HepG2 (cell line): Measurements from ENCODE around the gene ZNF524. TPM values are rescaled to one million over a fixed set of nuclear protein-coding genes. Genes with fewer than 3 reads are reported as not detected.

Experiments used
- ARNTL ChIP-seq: sonication (generic); formaldehyde crosslinking; IDR thresholded peaks from 2 replicates; pipeline ENCODE4 v1.4.0; 2020; ENCODE audit warnings: mild to moderate bottlenecking, missing genetic modification reagents
- HMGXB4 ChIP-seq, 2 experiments: sonication (generic) in 1 of 2; formaldehyde crosslinking in 1 of 2; IDR thresholded peaks; 2 replicates each; pipeline versions ENCODE4 v1.4.0 to v1.6.1; 2018 to 2020; ENCODE audit warnings: missing genetic modification reagents in 2 of 2, borderline replicate concordance in 1 of 2, low read depth in 1 of 2, mild to moderate bottlenecking in 1 of 2, missing biosample characterization in 1 of 2
- KDM4B ChIP-seq: sonication (generic); formaldehyde crosslinking; IDR thresholded peaks from 2 replicates; pipeline ENCODE4 v1.4.0; 2020; ENCODE audit warnings: missing genetic modification reagents
- MED13 ChIP-seq: sonication (generic); formaldehyde crosslinking; IDR thresholded peaks from 2 replicates; pipeline ENCODE4 v1.5.0; 2020; ENCODE audit warnings: missing genetic modification reagents
- THAP9 ChIP-seq: sonication (generic); formaldehyde crosslinking; IDR thresholded peaks from 2 replicates; pipeline ENCODE4; 2020; ENCODE audit warnings: missing genetic modification reagents, mild to moderate bottlenecking, borderline replicate concordance
- TMF1 ChIP-seq: sonication (generic); formaldehyde crosslinking; IDR thresholded peaks from 2 replicates; pipeline ENCODE4 v1.8.1; 2022; ENCODE audit warnings: low read depth, missing genetic modification reagents
- ZFP36L1 ChIP-seq: sonication (generic); formaldehyde crosslinking; IDR thresholded peaks from 2 replicates; pipeline ENCODE4 v1.8.0; 2022; ENCODE audit warnings: mild to moderate bottlenecking, missing genetic modification reagents, moderate library complexity
- ZNF562 ChIP-seq: sonication (generic); formaldehyde crosslinking; IDR thresholded peaks from 2 replicates; pipeline ENCODE4 v1.8.0; 2022; ENCODE audit warnings: missing genetic modification reagents, borderline replicate concordance
- ZNF629 ChIP-seq: sonication (generic); formaldehyde crosslinking; conservative IDR thresholded peaks from 2 replicates; pipeline ENCODE4 v1.5.0; 2020; ENCODE audit warnings: missing genetic modification reagents
- polyA plus RNA-seq, 8 experiments: library from polyadenylated mRNA; depleted of rRNA in 3 of 8; stranded (reverse) in 7 of 8; unstranded in 1 of 8; fragments of >200 nt; fragmentation: Illumina TruSeq in 4 of 8; extraction: Trizol in 4 of 8; gene quantifications; 2 replicates each; pipeline versions ENCODE4 v1.2.1 to v1.2.3, GENCODE V29; 2011 to 2016; ENCODE audit warnings: low read depth in 4 of 8, missing spikeins in 1 of 8, mixed read lengths in 1 of 8; ENCODE audit not compliant: insufficient read depth in 1 of 8
- total RNA-seq, 5 experiments: library from RNA; depleted of rRNA; stranded (reverse); fragments of >200 nt; fragmentation: Illumina TruSeq; extraction: Trizol; gene quantifications; 2 replicates each; pipeline ENCODE4 v1.2.3, GENCODE V29; 2016; ENCODE audit warnings: low read depth in 1 of 5
- TF ChIP-seq, protein P1 (sequence below): sonication (generic); formaldehyde crosslinking; IDR thresholded peaks from one replicate; pipeline ENCODE4 v1.5.1; 2020; ENCODE audit warnings: mild to moderate bottlenecking, missing genetic modification reagents; ENCODE audit errors: not compliant biosample characterization
- TF ChIP-seq, protein P2 (sequence below), 2 experiments: fragments of 450-650 bp in 1 of 2; sonication (generic) in 1 of 2; formaldehyde crosslinking; IDR thresholded peaks; 2 replicates each; pipeline versions ENCODE4 v1.5.0 to v1.8.0; 2020 to 2022; ENCODE audit warnings: mild to moderate bottlenecking in 1 of 2, missing genetic modification reagents in 1 of 2

Gene ZNF524
- total and polyA plus RNA-seq, 2 of the 13 experiments (the other 11 are each of a cell fraction or from before 2014, with no cell fraction given): 3.2 to 4.6 TPM

DNA sequence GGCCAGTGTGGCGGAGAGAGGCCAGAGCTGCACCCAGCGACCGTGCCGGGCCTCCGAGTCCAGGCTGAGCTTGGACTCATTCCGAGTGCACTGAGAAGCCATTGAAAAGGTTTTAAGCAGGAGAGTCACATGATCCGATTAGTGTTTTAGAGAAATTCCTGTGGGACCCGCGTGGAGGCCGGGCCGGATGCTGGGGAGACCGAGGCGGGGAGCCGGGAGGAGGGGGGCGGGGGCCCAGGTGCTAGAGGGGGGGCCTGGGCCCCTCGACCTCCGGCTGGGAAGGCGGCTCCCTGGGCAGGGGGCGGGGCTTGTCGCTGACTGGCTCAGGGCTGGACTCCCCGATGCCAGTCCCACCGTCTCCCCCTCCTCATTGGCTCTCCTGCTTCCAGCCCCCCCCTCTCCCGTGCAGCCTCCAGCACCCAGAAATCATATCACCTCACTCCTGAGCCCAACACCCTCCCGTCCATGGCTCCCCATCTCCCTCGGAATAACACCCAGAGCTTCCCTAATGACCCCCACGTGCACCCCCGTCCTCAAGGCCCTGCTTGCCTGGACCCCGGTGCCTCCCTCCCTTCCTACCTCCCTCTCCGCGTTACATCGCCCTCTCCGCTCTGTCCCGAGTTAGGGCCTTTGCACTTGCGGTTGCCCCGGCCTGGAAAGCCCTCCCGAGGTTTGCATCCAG, 14.3 kb upstream of the ZNF524 start (continued):
- TF ChIP-seq, protein P1, sequence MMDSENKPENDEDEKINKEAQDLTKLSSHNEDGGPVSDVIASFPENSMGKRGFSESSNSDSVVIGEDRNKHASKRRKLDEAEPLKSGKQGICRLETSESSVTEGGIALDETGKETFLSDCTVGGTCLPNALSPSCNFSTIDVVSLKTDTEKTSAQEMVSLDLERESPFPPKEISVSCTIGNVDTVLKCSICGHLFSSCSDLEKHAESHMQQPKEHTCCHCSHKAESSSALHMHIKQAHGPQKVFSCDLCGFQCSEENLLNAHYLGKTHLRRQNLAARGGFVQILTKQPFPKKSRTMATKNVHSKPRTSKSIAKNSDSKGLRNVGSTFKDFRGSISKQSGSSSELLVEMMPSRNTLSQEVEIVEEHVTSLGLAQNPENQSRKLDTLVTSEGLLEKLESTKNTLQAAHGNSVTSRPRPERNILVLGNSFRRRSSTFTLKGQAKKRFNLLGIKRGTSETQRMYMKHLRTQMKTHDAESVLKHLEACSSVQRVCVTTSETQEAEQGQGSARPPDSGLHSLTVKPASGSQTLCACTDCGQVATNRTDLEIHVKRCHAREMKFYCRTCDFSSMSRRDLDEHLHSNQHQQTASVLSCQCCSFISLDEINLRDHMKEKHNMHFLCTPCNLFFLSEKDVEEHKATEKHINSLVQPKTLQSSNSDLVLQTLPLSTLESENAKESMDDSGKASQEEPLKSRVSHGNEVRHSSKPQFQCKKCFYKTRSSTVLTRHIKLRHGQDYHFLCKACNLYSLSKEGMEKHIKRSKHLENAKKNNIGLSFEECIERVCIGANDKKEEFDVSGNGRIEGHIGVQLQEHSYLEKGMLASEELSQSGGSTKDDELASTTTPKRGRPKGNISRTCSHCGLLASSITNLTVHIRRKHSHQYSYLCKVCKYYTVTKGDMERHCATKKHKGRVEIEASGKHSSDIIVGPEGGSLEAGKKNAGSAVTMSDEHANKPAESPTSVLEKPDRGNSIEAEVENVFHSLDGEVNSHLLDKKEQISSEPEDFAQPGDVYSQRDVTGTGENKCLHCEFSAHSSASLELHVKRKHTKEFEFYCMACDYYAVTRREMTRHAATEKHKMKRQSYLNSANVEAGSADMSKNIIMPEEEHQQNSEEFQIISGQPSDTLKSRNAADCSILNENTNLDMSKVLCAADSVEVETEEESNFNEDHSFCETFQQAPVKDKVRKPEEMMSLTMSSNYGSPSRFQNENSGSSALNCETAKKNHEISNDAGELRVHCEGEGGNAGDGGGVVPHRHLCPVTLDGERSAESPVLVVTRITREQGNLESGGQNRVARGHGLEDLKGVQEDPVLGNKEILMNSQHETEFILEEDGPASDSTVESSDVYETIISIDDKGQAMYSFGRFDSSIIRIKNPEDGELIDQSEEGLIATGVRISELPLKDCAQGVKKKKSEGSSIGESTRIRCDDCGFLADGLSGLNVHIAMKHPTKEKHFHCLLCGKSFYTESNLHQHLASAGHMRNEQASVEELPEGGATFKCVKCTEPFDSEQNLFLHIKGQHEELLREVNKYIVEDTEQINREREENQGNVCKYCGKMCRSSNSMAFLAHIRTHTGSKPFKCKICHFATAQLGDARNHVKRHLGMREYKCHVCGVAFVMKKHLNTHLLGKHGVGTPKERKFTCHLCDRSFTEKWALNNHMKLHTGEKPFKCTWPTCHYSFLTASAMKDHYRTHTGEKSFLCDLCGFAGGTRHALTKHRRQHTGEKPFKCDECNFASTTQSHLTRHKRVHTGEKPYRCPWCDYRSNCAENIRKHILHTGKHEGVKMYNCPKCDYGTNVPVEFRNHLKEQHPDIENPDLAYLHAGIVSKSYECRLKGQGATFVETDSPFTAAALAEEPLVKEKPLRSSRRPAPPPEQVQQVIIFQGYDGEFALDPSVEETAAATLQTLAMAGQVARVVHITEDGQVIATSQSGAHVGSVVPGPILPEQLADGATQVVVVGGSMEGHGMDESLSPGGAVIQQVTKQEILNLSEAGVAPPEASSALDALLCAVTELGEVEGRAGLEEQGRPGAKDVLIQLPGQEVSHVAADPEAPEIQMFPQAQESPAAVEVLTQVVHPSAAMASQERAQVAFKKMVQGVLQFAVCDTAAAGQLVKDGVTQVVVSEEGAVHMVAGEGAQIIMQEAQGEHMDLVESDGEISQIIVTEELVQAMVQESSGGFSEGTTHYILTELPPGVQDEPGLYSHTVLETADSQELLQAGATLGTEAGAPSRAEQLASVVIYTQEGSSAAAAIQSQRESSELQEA (CRISPR knock-in tag): no peak
- TF ChIP-seq HMGXB4 (CRISPR knock-in tag; IDR thresholded peaks at IDR 0.05; ENCODE audit: borderline replicate concordance in 1 of 2, low read depth in 1 of 2) (no peak), ZNF629 (CRISPR knock-in tag) (no peak), TMF1 (CRISPR knock-in tag) (no peak), ZNF562 (CRISPR knock-in tag) (no peak), ARNTL (no peak), MED13 (CRISPR knock-in tag) (no peak), ZFP36L1 (CRISPR knock-in tag) (no peak), THAP9 (0 out of 2 replicates have a peak, but pooled peaks have one; percentile 33), KDM4B (CRISPR knock-in tag) (no peak)
- TF ChIP-seq, protein P2, sequence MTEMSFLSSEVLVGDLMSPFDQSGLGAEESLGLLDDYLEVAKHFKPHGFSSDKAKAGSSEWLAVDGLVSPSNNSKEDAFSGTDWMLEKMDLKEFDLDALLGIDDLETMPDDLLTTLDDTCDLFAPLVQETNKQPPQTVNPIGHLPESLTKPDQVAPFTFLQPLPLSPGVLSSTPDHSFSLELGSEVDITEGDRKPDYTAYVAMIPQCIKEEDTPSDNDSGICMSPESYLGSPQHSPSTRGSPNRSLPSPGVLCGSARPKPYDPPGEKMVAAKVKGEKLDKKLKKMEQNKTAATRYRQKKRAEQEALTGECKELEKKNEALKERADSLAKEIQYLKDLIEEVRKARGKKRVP (CRISPR knock-in tag; IDR thresholded peaks at IDR 0.05): no peak
